HEK293 (cell line): Measurements from ENCODE around the gene OBSCN.

Experiments used
- GLI2 ChIP-seq: fragments of 450-650 bp; formaldehyde crosslinking; IDR thresholded peaks from 2 replicates; pipeline ENCODE4; 2017; ENCODE audit warnings: missing biosample characterization, missing genetic modification characterization, low read depth, borderline replicate concordance
- MZF1 ChIP-seq: fragments of 450-650 bp; formaldehyde crosslinking; IDR thresholded peaks from 2 replicates; pipeline ENCODE4 v1.5.1; 2017; ENCODE audit warnings: missing biosample characterization, missing genetic modification characterization, borderline replicate concordance
- SETDB1 ChIP-seq: IDR thresholded peaks from one replicate; pipeline ENCODE4 v1.6.1; 2017; ENCODE audit warnings: mild to moderate bottlenecking, low read length, moderate library complexity, mixed read lengths; ENCODE audit not compliant: insufficient read length
- ZNF114 ChIP-seq: fragments of 450-650 bp; formaldehyde crosslinking; IDR thresholded peaks from 2 replicates; pipeline ENCODE4 v1.5.0; 2017; ENCODE audit warnings: missing biosample characterization, missing genetic modification characterization
- ZNF274 ChIP-seq, 2 experiments: fragments of 200-500 bp in 1 of 2; fragments of 450-650 bp in 1 of 2; sonication (Bioruptor generic) in 1 of 2; formaldehyde crosslinking in 1 of 2; IDR thresholded peaks; 2 replicates each; pipeline versions ENCODE4 v1.5.1 to v1.6.1; 2014 to 2016; ENCODE audit warnings: borderline replicate concordance in 1 of 2, inconsistent platforms in 1 of 2, low read length in 1 of 2, missing biosample characterization in 1 of 2, missing genetic modification characterization in 1 of 2
- ZNF280D ChIP-seq: fragments of 450-650 bp; formaldehyde crosslinking; IDR thresholded peaks from 2 replicates; pipeline ENCODE4 v1.5.1; 2016; ENCODE audit warnings: missing biosample characterization, missing genetic modification characterization
- ZNF324 ChIP-seq: fragments of 450-650 bp; formaldehyde crosslinking; IDR thresholded peaks from 2 replicates; pipeline ENCODE4 v1.5.1; 2016; ENCODE audit warnings: missing biosample characterization, missing genetic modification characterization
- ZNF510 ChIP-seq: fragments of 450-650 bp; formaldehyde crosslinking; IDR thresholded peaks from 2 replicates; pipeline ENCODE4 v1.5.1; 2018; ENCODE audit warnings: mild to moderate bottlenecking, missing genetic modification characterization, missing biosample characterization; ENCODE audit not compliant: insufficient replicate concordance
- TF ChIP-seq, protein P1 (sequence below): fragments of 450-650 bp; formaldehyde crosslinking; IDR thresholded peaks from 2 replicates; pipeline ENCODE4 v1.5.1; 2016; ENCODE audit warnings: missing biosample characterization, missing genetic modification characterization
- TF ChIP-seq, protein P2 (sequence below): fragments of 450-650 bp; formaldehyde crosslinking; IDR thresholded peaks from 2 replicates; pipeline ENCODE4 v1.5.1; 2016; ENCODE audit warnings: missing biosample characterization, missing genetic modification characterization

DNA sequence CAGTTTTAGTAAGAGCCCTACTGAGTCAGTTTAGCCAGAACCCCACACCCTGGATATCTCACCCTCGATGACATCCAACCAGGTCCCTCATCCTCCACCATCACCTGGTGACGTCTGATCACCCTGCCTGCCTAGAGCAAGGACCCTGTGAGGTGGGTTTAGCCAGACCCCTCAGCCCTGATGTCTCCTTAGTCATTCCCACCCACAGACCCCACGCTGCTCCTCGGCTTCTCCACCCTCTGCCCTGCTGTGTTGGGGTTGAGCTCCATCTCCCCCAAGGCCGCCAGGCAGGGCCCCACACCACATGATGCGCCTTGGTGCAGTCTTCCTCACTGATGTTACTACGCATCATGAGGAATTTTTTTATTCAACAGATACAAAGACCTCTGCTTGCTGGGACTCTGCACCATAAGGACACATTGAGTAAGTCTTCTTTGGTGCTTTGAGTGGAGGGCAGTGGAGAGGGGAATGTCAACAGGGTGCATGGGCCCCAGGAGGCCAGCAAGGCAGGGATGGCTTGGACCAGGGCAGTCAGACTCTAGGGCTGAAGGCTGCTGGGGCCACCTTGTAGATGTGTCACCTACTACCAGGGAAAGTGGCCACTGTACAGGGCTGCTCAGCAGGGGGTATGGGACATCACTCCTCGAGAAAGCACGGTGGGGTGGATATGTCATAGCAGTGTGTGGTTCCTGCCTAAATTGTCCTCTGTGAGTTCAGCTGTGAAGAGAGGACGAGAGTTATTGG lies 43.9 kb upstream of the OBSCN start:
- TF ChIP-seq ZNF280D (tag by site-specific recombination): no peak
- no peak for TF ChIP-seq SETDB1
- no peak for TF ChIP-seq ZNF114
- TF ChIP-seq ZNF510 (tag by site-specific recombination): no peak
- TF ChIP-seq, protein P1, sequence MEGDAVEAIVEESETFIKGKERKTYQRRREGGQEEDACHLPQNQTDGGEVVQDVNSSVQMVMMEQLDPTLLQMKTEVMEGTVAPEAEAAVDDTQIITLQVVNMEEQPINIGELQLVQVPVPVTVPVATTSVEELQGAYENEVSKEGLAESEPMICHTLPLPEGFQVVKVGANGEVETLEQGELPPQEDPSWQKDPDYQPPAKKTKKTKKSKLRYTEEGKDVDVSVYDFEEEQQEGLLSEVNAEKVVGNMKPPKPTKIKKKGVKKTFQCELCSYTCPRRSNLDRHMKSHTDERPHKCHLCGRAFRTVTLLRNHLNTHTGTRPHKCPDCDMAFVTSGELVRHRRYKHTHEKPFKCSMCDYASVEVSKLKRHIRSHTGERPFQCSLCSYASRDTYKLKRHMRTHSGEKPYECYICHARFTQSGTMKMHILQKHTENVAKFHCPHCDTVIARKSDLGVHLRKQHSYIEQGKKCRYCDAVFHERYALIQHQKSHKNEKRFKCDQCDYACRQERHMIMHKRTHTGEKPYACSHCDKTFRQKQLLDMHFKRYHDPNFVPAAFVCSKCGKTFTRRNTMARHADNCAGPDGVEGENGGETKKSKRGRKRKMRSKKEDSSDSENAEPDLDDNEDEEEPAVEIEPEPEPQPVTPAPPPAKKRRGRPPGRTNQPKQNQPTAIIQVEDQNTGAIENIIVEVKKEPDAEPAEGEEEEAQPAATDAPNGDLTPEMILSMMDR (tag by site-specific recombination): no peak
- TF ChIP-seq GLI2: no peak
- TF ChIP-seq ZNF274 (IDR thresholded peaks at IDR 0.05; ENCODE audit: low read length): no peak
- TF ChIP-seq ZNF274 (tag by site-specific recombination; IDR thresholded peaks at IDR 0.05; ENCODE audit: borderline replicate concordance): no peak
- TF ChIP-seq, protein P2, sequence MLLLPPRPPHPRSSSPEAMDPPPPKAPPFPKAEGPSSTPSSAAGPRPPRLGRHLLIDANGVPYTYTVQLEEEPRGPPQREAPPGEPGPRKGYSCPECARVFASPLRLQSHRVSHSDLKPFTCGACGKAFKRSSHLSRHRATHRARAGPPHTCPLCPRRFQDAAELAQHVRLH (tag by site-specific recombination): no peak
- no peak for TF ChIP-seq MZF1 (tag by site-specific recombination)
- TF ChIP-seq ZNF324: no peak
